Right atrium auricular region (tissue), 2 donors: Measurements from ENCODE around the gene PCGF3. TPM values are rescaled to one million over a fixed set of nuclear protein-coding genes. Genes with fewer than 3 reads are reported as not detected.
"Not testable (repeated sequence)": the region's sequence is repeated elsewhere in the genome, so short reads cannot be mapped to it uniquely, and the experiment has no call there.

Experiments
- DNase-seq: peaks from one replicate; pipeline ENCODE4 v3.0.0-alpha.2; 2019; ENCODE audit warnings: low spot score
- H3K27ac ChIP-seq, 2 donors: fragments of 200-600 bp; sonication (generic); 1 replicate in 1 of 2; 2 replicates in 1 of 2; pipeline ENCODE4 v1.5.1; 2016 to 2019
- H3K27me3 ChIP-seq, 2 donors: fragments of 200-600 bp; sonication (generic); one replicate each; pipeline versions ENCODE4 v1.5.1 to v1.6.0; 2017 to 2019
- H3K36me3 ChIP-seq: fragments of 200-600 bp; sonication (generic); one replicate; pipeline ENCODE4 v1.5.1; 2016
- H3K4me1 ChIP-seq, 2 donors: fragments of 200-600 bp; sonication (generic); one replicate each; pipeline versions ENCODE4 v1.5.1 to v1.6.0; 2017 to 2019
- H3K4me3 ChIP-seq, 2 donors: fragments of 200-600 bp; sonication (generic); 1 replicate in 1 of 2; 2 replicates in 1 of 2; pipeline ENCODE4 v1.5.1; 2017 to 2019; ENCODE audit warnings: mild to moderate bottlenecking in 1 of 2, moderate library complexity in 1 of 2
- H3K9me3 ChIP-seq, 2 donors: fragments of 200-600 bp; sonication (generic); one replicate each; pipeline ENCODE4 v1.5.1; 2019
- total RNA-seq, 2 donors: library from RNA; depleted of rRNA; stranded (reverse); fragments of >200 nt; gene quantifications; one replicate each; pipeline ENCODE4 v1.1.0, GENCODE V29; 2016
- TF ChIP-seq, protein P1 (sequence below), 2 donors: fragments of 200-600 bp; sonication (generic); IDR thresholded peaks; one replicate each; pipeline ENCODE4 v1.5.1; 2019; ENCODE audit warnings: antibody characterized with exemption in 2 of 2

PCGF3 gene
- total RNA-seq, 2 donors from 2014 or later: 17.9 to 22.6 TPM

DNA sequence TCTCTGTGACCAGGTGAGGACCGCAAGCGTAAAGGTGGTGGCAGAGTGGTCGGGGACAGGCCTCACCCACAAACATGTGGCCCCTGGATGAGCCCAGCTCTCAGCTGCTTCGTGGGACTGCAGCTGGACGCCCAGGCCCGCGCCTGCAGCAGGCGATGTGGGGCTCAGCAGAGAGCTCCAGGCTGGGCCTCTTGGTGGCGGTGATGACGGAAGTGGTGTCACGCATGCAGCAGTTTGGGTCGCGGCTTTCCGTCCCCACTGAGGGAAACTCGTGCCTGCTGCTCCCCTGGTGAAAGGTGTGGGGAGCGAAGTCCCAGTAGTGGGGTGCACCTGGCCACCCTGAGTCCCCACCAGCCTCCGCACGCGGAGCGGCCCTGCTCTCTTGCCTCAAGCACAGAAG, 26.9 kb downstream of the PCGF3 start:
- Histone ChIP-seq H3K4me1 (no peaks in the 10 kb centered on the region), H3K27me3 (no peaks in the 10 kb centered on the region), H3K27ac (no peak overlapping the region), H3K9me3 (no peaks in the 10 kb centered on the region), H3K36me3 (peaks cover 57% of the 10 kb centered on the region), H3K4me3 (no peak overlapping the region)
- no peak for DNase-seq
- TF ChIP-seq, protein P1, sequence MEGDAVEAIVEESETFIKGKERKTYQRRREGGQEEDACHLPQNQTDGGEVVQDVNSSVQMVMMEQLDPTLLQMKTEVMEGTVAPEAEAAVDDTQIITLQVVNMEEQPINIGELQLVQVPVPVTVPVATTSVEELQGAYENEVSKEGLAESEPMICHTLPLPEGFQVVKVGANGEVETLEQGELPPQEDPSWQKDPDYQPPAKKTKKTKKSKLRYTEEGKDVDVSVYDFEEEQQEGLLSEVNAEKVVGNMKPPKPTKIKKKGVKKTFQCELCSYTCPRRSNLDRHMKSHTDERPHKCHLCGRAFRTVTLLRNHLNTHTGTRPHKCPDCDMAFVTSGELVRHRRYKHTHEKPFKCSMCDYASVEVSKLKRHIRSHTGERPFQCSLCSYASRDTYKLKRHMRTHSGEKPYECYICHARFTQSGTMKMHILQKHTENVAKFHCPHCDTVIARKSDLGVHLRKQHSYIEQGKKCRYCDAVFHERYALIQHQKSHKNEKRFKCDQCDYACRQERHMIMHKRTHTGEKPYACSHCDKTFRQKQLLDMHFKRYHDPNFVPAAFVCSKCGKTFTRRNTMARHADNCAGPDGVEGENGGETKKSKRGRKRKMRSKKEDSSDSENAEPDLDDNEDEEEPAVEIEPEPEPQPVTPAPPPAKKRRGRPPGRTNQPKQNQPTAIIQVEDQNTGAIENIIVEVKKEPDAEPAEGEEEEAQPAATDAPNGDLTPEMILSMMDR (IDR thresholded peaks at IDR 0.05): no peak

DNA sequence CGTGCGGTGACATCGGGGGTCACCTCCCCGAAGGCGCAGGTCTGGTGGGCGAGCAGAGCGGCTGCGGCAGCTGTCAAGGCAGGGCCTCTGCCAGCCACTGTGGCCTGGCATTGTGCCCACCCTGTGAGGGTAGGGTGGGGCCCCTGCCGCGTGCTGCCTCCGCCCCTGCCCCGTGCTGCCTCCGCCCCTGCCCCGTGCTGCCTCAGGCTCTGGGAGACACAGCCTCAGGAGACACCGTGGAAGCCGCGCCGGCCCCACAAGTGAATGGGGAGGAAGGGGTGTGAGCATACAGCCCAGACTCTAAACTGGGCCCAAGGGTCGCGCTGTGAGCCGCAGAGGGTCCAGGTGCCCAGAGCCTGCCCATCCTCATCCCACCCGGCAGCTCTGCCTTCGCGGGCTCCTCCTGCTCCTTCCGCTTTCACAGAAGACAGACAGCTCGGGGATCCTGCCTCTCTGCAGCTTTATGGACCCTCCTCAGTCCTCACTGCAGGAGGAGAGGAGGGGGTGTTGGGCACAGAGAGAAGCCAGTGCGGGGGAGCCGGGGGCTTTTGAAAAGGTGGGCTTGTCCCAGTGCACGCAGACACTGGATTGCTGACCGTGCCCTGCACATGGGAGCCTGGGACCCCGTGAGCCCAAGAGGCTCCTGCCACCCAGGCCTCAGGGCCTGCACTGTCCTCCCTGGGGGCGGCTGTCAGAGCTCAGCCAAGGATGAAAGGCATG, 27.4 kb downstream of the PCGF3 start:
- Histone ChIP-seq H3K9me3 (no peaks in the 10 kb centered on the region), H3K36me3 (peaks cover 63% of the 10 kb centered on the region), H3K4me1 (no peaks in the 10 kb centered on the region), H3K27me3 (no peaks in the 10 kb centered on the region), H3K4me3 (no peak overlapping the region), H3K27ac (no peak overlapping the region)
- no peak for DNase-seq
- TF ChIP-seq, protein P1 (IDR thresholded peaks at IDR 0.05): no peak

DNA sequence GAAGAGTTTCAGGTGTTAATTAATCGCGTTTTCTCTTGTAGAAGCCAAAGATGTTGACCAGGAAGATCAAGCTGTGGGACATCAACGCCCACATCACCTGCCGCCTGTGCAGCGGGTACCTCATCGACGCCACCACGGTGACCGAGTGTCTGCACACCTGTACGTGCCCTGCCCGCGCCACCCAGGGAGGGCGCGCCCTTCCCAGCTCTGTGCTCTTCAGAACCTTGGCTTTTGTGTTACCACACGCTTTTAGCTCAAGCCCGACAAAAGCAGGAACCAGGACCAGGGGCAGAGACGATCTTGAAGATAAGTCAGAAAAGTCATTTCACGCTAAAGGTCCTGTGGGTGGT, 28.0 kb downstream of the PCGF3 start:
- peaks cover 66% of the 10 kb centered on the region for H3K36me3 ChIP-seq
- H3K4me1 ChIP-seq: no peaks in the 10 kb centered on the region
- TF ChIP-seq, protein P1 (IDR thresholded peaks at IDR 0.05): no peak
- H3K4me3 ChIP-seq: no peak overlapping the region
- H3K27me3 ChIP-seq: no peaks in the 10 kb centered on the region
- no peak for DNase-seq
- no peak overlapping the region for H3K27ac ChIP-seq
- no peaks in the 10 kb centered on the region for H3K9me3 ChIP-seq

DNA sequence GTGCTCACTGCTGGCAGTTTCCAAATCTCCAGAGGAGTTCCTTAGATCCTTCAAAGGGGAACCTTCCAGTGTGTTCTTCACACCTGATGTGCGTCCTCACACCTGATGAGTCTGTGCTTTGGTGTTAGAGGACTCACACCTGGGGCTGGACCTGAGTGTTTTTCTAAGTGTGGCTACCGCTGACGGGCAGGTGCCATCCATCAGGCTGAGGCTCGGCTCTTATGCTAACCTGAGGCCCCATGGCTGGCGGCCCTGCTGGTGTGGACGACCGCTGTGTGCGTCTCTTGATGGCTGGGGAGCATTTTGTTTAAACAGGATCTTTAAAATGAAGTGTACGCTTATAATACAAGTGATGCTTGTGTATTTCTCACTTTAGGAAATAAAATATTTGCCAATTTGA, 28.4 kb downstream of the PCGF3 start:
- Histone ChIP-seq H3K36me3 (peaks cover 66% of the 10 kb centered on the region), H3K27ac (no peak overlapping the region), H3K4me1 (no peaks in the 10 kb centered on the region), H3K4me3 (no peak overlapping the region), H3K27me3 (no peaks in the 10 kb centered on the region), H3K9me3 (no peaks in the 10 kb centered on the region)
- TF ChIP-seq, protein P1 (IDR thresholded peaks at IDR 0.05): no peak
- no peak for DNase-seq

DNA sequence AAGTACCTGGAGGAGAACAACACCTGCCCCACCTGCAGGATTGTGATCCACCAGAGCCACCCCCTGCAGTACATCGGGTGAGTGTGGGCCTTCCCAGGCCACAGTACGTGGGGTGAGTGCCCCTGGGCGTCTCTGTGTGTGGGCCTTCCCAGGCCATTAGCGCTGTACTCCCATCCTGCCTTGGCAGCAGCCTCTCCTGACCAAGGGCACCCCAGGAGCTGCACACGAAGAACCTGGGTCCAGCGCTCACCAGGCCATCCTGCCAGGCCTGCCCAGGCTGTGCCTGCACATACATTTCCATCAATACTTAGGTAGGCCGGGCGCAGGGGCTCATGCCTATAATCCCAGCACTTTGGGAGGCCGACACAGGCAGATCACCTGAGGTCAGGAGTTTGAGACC, 29.3 kb downstream of the PCGF3 start:
- Histone ChIP-seq H3K9me3 (no peaks in the 10 kb centered on the region), H3K27me3 (no peaks in the 10 kb centered on the region), H3K36me3 (peaks cover 67% of the 10 kb centered on the region), H3K4me1 (no peaks in the 10 kb centered on the region), H3K4me3 (no peak overlapping the region), H3K27ac (no peak overlapping the region)
- DNase-seq: no peak
- TF ChIP-seq, protein P1 (IDR thresholded peaks at IDR 0.05): no peak

DNA sequence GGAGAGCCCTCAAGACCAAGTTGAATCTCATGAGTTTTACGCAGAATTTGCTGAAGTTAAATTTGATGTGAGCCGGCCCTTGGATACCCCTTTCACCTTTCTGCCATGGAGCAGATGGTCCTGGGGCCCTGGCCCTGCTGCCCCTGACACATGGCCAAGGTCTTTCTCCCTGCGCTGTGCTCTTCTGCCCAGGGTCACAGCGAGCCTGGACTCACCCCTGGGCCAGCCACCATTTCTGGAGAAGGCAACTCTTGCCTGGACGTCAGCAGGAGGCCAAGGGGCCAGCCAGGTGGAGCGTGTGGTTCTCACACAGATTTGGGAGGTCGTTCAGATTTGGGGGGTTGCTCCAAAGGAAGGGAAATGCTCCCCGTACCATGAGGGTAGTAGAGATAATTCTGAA, 30.0 kb downstream of the PCGF3 start:
- TF ChIP-seq, protein P1 (IDR thresholded peaks at IDR 0.05): no peak
- H3K4me3 ChIP-seq: no peak overlapping the region
- no peaks in the 10 kb centered on the region for H3K4me1 ChIP-seq
- peaks cover 70% of the 10 kb centered on the region for H3K36me3 ChIP-seq
- no peaks in the 10 kb centered on the region for H3K27me3 ChIP-seq
- H3K9me3 ChIP-seq: no peaks in the 10 kb centered on the region
- no peak overlapping the region for H3K27ac ChIP-seq
- DNase-seq: no peak

DNA sequence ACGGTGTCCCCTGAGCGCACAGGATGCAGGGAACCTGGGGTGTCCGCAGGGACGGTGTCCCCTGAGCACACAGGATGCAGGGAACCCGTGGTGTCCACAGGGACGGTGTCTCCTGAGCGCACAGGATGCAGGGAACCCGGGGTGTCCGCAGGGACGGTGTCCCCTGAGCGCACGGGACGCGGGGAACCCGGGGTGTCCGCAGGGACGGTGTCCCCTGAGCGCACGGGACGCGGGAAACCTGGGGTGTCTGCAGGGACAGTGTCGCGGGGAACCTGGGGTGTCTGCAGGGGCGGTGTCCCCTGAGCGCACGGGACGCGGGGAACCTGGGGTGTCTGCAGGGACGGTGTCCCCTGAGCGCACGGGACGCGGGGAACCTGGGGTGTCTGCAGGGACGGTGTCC, 30.9 kb downstream of the PCGF3 start:
- H3K4me1 ChIP-seq, DNase-seq, H3K4me3 ChIP-seq, H3K27me3 ChIP-seq, H3K27ac ChIP-seq, H3K9me3 ChIP-seq: not testable (repeated sequence)
- H3K36me3 ChIP-seq: peaks cover 70% of the 10 kb centered on the region
